Suprapubic skin (tissue), 3 donors: Measurements from ENCODE around the gene KLHL26.

Source experiments
- CTCF ChIP-seq, 2 donors: fragments of 200-600 bp in 1 of 2; fragments of 450-650 bp in 1 of 2; sonication (generic) in 1 of 2; IDR thresholded peaks; one replicate each; pipeline ENCODE4 v1.5.1; 2016 to 2019; ENCODE audit warnings: antibody characterized with exemption in 2 of 2, mild to moderate bottlenecking in 1 of 2, moderate library complexity in 1 of 2
- POLR2A ChIP-seq, 2 donors: fragments of 450-650 bp; IDR thresholded peaks; one replicate each; pipeline ENCODE4 v1.6.1; 2017; ENCODE audit warnings: antibody characterized with exemption in 2 of 2, mild to moderate bottlenecking in 2 of 2, moderate library complexity in 2 of 2

- no peak for TF ChIP-seq CTCF (IDR thresholded peaks at IDR 0.05)
- no peak for TF ChIP-seq POLR2A (IDR thresholded peaks at IDR 0.05)
Observed at GRCh38 chr19:18699403-18700054, 62.7 kb downstream of the KLHL26 start.
